Stimulated activated CD4-positive, alpha-beta T cell treated with anti-CD3 and anti-CD28 coated beads, Interleukin-1b, Interleukin-23, amount 100 ng/mL, for 4 hours (primary cell): ENCODE results near the gene SNAPC2.
A peak's percentile ranks its signal among the peaks of the same experiment; 100 is the strongest.

Source experiments
- DNase-seq, 2 donors: peaks; one replicate each; pipeline ENCODE4 v3.0.0-alpha.2; 2020; ENCODE audit warnings: low read depth in 2 of 2

Gene SNAPC2

GRCh38 chr19:7968796-7969554, 48.8 kb downstream of the SNAPC2 start:
- DNase-seq, result no peak

GRCh38 chr19:7969555-7969939, 49.4 kb downstream of the SNAPC2 start:
- no peak for DNase-seq

- DNase-seq, result peak in 1 of 2 donors; percentile 10
These were observed 50.7 kb downstream of the SNAPC2 start for GRCh38 chr19:7970716-7971448.

- no peak for DNase-seq
These were observed 51.7 kb downstream of the SNAPC2 start for GRCh38 chr19:7971553-7972520.
